Kidney epithelial cell (primary cell): ENCODE data around the gene PTPRA. TPM values are rescaled to one million over a fixed set of nuclear protein-coding genes. Genes with fewer than 3 reads are reported as not detected.
A peak's percentile ranks its signal among the peaks of the same experiment; 100 is the strongest.

Experiments used
- DNase-seq: peaks from one replicate; pipeline ENCODE4 v3.0.0-alpha.2; 2010; ENCODE audit warnings: low read depth
- H3K27me3 ChIP-seq: 2 replicates; pipeline ENCODE4 v1.6.0; 2011; ENCODE audit warnings: low read length; ENCODE audit not compliant: control insufficient read depth, insufficient read depth
- H3K36me3 ChIP-seq: 2 replicates; pipeline ENCODE4 v1.5.1; 2011; ENCODE audit warnings: low read length; ENCODE audit not compliant: control insufficient read depth, insufficient read depth
- H3K4me3 ChIP-seq: 2 replicates; pipeline ENCODE4 v1.5.1; 2011; ENCODE audit warnings: low read depth, mild to moderate bottlenecking, control low read depth, low read length
- CTCF ChIP-seq: IDR thresholded peaks from 2 replicates; pipeline ENCODE4 v1.5.1; 2011; ENCODE audit warnings: mild to moderate bottlenecking, moderate library complexity, low read length, control low read depth, inconsistent platforms; ENCODE audit not compliant: insufficient read depth, poor library complexity, severe bottlenecking
- total RNA-seq: library from RNA; depleted of rRNA; stranded (reverse); fragments of >200 nt; gene quantifications from 2 replicates; pipeline ENCODE4 v1.2.3, GENCODE V29; 2015

The PTPRA gene
- total RNA-seq, 1 donor from 2014 or later: 48.6 TPM

DNA sequence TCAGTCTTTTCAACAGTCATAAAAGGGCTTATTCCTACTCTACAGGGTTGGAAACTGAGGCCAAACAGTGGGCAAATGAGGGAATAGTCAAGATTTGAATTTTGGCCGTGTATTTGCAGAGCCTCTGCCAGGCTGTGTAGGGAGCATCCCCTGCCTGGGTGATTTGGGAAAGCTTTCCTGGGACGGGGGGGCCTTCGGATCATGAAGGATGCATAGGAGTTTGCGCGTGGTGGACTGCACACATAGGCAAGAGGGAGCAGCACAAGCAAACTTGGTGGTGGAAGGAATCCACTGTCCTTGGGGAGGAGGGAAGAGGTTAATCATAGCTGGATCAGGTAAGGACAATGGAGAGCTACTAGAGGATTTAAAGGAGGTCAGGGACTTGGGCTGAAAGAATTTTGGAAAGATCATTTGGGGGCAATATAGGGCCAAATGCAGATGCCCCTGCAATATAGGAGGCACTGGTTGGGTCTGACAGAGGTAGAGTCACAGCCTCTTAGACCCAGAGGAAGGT lies 2.5 kb downstream of the PTPRA start:
- no peak for DNase-seq
- Histone ChIP-seq H3K4me3 (no peak overlapping the region), H3K36me3 (no peaks in the 10 kb centered on the region), H3K27me3 (peaks cover 5% of the 10 kb centered on the region)
- TF ChIP-seq CTCF: no peak

DNA sequence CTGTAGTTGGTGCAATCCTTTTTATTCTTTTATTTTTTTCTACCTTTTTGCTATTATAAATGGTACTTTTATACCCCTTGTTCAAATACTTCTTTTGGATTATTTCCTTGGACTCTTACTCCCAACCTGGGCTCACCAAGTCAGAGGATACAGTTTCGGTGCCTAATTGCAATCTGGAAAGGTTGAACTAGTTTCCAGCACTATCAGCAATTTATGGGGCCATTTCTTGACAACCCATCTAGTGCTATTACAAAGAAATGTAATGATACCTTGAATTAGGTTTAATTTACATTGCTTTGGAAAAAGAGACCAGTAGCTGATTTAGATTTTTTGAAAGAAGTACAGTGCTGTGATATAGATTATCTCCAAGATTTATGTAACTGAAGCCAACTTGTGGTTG lies 5.2 kb downstream of the PTPRA start:
- Histone ChIP-seq H3K36me3 (no peaks in the 10 kb centered on the region), H3K4me3 (no peak overlapping the region), H3K27me3 (no peaks in the 10 kb centered on the region)
- no peak for DNase-seq
- TF ChIP-seq CTCF: no peak

- no peak for TF ChIP-seq CTCF
- Histone ChIP-seq H3K36me3 (no peaks in the 10 kb centered on the region), H3K27me3 (no peaks in the 10 kb centered on the region), H3K4me3 (no peak overlapping the region)
- peak; percentile 42 for DNase-seq
Observed at GRCh38 chr20:2879146-2879545, 5.9 kb downstream of the PTPRA start.

- TF ChIP-seq CTCF: no peak
- DNase-seq: no peak
- Histone ChIP-seq H3K36me3 (no peaks in the 10 kb centered on the region), H3K4me3 (no peak overlapping the region), H3K27me3 (no peaks in the 10 kb centered on the region)
Observed at GRCh38 chr20:2880650-2881049, 7.4 kb downstream of the PTPRA start.

DNA sequence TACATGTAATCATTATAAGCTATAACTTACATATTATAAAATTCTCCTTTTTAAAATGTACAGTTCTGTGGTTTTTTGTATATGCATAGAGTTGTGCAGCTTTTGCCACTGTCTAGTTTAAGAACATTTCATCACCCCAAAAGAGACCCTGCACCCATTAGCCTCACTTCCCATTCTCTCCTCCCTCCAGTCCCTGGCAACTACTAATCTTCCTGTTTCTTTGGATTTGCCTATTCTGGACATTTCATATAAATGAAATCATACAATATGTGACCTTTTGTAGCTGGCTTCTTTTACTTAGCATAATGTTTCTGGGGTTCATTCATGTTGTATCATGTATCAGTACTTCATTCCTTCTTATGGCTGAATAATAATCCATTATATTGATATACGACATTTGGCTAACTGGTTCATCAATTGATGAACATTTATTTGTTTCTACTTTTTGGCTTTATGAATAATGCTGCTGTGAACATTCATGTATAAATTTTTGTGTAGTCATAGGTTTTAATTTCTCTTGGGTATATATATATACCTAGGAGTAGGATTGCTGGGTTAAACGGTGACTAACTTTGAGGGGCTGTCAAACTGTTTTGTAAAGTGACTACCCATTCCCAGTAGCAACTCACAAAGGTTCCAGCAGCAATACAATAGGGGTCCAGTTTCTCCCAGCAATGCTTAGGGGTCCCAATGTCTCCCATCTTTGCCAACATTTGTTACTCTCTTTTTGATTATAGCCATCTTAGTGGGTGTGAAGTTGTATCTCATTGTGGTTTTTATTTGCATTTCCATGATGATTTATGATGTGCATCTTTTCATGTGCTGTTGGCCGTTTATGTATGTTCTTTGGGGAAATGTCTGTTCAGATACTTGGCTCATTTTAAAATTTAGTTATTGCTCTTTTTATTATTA lies 10.7 kb downstream of the PTPRA start:
- no peak for DNase-seq
- H3K36me3 ChIP-seq: no peaks in the 10 kb centered on the region
- no peak overlapping the region for H3K4me3 ChIP-seq
- TF ChIP-seq CTCF: no peak
- no peaks in the 10 kb centered on the region for H3K27me3 ChIP-seq

DNA sequence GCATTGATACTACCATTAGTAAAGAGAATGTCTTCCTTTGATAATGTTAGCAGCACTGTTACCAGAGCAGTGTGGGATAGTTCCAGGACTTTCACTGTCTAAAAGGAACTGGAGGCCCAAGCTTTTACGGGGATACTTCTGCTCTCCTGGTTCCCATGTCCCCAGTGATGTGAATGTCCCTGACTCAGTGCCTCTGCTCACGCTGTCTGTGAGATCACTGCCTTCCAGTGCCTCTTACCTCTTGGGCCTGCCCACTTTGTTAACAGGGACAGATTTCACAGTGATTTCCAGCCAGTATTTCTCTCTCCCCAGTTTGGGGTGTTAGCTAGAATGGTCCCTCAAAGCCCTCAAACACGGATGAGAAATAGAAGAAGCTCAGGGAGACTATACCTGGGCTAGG lies 14.4 kb downstream of the PTPRA start:
- no peak overlapping the region for H3K4me3 ChIP-seq
- no peaks in the 10 kb centered on the region for H3K27me3 ChIP-seq
- no peak for DNase-seq
- no peak for TF ChIP-seq CTCF
- no peaks in the 10 kb centered on the region for H3K36me3 ChIP-seq
